GM20000 (cell line): ENCODE data around the gene CD33.
"Not testable (repeated sequence)": the region's sequence is repeated elsewhere in the genome, so short reads cannot be mapped to it uniquely, and the experiment has no call there.

Experiments
- DNase-seq: peaks from one replicate; pipeline ENCODE4 v3.0.0; 2012; ENCODE audit warnings: low spot score
- CTCF ChIP-seq: IDR thresholded peaks from 2 replicates; pipeline ENCODE4 v1.5.1; 2012; ENCODE audit warnings: mild to moderate bottlenecking, control low read depth; ENCODE audit errors: extremely low read depth, missing control alignments

CD33 gene

GRCh38 chr19:51210191-51210784 is 14.6 kb upstream of the CD33 start:
- DNase-seq, result no peak
- no peak for TF ChIP-seq CTCF

GRCh38 chr19:51210874-51211361 is 14.0 kb upstream of the CD33 start:
- DNase-seq, result not testable (repeated sequence)

- DNase-seq, result no peak
- no peak for TF ChIP-seq CTCF
These were observed 13.0 kb upstream of the CD33 start for GRCh38 chr19:51211833-51212232.

- TF ChIP-seq CTCF, result no peak
- no peak for DNase-seq
These were observed 5.6 kb upstream of the CD33 start for GRCh38 chr19:51219307-51219706.

GRCh38 chr19:51219971-51220370 is 4.9 kb upstream of the CD33 start:
- TF ChIP-seq CTCF, result no peak
- no peak for DNase-seq

GRCh38 chr19:51220996-51221395 is 3.9 kb upstream of the CD33 start:
- no peak for TF ChIP-seq CTCF
- DNase-seq, result no peak

GRCh38 chr19:51224163-51224641 is 678 bp upstream of the CD33 start:
- no peak for DNase-seq
- TF ChIP-seq CTCF, result no peak

GRCh38 chr19:51226067-51226466 is 1.2 kb downstream of the CD33 start:
- DNase-seq, result no peak
- TF ChIP-seq CTCF, result no peak
